Neural crest cell (in vitro differentiated cells): ENCODE results near the gene CCDC137. TPM values are rescaled to one million over a fixed set of nuclear protein-coding genes. Genes with fewer than 3 reads are reported as not detected.

ENCODE experiments used
- DNase-seq: peaks from one replicate; pipeline ENCODE4 v3.0.0; 2021; ENCODE audit warnings: low read depth, mixed read lengths, low spot score
- H3K27ac Mint-ChIP-seq: one replicate; pipeline ENCODE4 v1.8.0; 2021; ENCODE audit warnings: mild to moderate bottlenecking, mixed read lengths; ENCODE audit not compliant: unreplicated experiment
- H3K27me3 Mint-ChIP-seq: 2 replicates; pipeline ENCODE4 v1.8.0; 2021; ENCODE audit warnings: low read depth, mild to moderate bottlenecking, mixed read lengths
- H3K36me3 Mint-ChIP-seq: 2 replicates; pipeline ENCODE4 v1.8.0; 2021; ENCODE audit warnings: low read depth, mild to moderate bottlenecking, mixed read lengths
- H3K4me1 Mint-ChIP-seq: 2 replicates; pipeline ENCODE4 v1.8.0; 2021; ENCODE audit warnings: mixed read lengths
- H3K4me3 Mint-ChIP-seq: one replicate; pipeline ENCODE4 v1.8.0; 2021; ENCODE audit warnings: mild to moderate bottlenecking, mixed read lengths
- H3K9me3 Mint-ChIP-seq: 2 replicates; pipeline ENCODE4 v1.8.0; 2021; ENCODE audit warnings: mixed read lengths
- total RNA-seq: library from RNA; stranded (reverse); gene quantifications from 2 replicates; pipeline ENCODE4 v1.2.1, GENCODE V29; 2021
- TF ChIP-seq, protein P1 (sequence below): fragments of 200-600 bp; sonication (generic); conservative IDR thresholded peaks from 2 replicates; pipeline ENCODE4 v1.5.0; 2021; ENCODE audit warnings: antibody characterized with exemption, mild to moderate bottlenecking

Gene CCDC137
- total RNA-seq, 1 donor from 2014 or later = 38.3 TPM

DNA sequence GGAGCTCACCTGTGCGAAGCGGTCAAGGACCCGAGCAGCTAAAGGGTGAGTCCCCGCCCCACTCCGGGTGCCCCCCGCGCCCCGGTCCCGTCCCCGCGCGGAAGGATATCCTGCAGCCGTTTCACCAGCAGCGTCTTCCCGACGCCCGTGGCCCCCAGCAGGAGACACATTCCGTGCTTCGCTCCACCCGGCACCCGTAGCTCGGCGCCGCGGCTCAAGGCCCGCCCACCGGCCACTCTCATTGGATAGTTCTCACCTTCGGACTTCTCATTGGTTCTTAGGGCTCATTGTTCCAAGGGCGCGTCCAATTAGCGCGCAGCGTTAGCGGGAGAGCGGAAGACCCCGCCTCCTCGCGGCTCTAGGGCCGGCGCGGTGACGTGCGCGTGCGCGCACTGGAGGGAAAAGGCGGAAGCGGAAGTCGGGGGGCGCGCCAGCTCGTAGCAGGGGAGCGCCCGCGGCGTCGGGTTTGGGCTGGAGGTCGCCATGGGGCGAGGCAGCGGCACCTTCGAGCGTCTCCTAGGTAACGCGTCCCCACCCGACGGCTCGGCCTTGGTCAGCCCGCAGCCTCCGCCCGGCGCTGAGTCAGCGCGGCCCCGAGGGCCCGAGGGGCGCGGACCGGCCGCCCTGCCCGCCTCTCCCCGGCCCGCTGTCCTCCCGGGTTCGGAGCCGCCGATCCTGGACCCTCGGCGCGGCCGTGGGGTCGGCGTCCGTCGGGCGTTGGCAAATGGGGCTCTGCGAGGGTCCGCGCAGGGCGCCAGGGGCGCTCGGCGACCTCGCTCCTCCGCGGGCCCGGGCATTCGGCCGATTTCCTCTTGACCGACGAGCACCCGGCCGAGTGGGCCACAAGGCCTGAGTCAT is 17.3 kb downstream of the CCDC137 start, which contains the start of the genes ARL16 and HGS:
Gene ARL16 (minus strand): TSS at position 214 of the 858 bp plus-strand sequence. CDS start 44 bp downstream, at position 170.
Gene HGS (plus strand): TSS at position 428 of the 858 bp plus-strand sequence. CDS start 56 bp downstream, at position 484.
- H3K27me3 Mint-ChIP-seq = no peaks in the 10 kb centered on the region
- peak within 1 kb of the TSS; percentile 86 for H3K27ac Mint-ChIP-seq
- peak within 1 kb of the TSS; percentile 94 for H3K4me3 Mint-ChIP-seq
- TF ChIP-seq, protein P1, sequence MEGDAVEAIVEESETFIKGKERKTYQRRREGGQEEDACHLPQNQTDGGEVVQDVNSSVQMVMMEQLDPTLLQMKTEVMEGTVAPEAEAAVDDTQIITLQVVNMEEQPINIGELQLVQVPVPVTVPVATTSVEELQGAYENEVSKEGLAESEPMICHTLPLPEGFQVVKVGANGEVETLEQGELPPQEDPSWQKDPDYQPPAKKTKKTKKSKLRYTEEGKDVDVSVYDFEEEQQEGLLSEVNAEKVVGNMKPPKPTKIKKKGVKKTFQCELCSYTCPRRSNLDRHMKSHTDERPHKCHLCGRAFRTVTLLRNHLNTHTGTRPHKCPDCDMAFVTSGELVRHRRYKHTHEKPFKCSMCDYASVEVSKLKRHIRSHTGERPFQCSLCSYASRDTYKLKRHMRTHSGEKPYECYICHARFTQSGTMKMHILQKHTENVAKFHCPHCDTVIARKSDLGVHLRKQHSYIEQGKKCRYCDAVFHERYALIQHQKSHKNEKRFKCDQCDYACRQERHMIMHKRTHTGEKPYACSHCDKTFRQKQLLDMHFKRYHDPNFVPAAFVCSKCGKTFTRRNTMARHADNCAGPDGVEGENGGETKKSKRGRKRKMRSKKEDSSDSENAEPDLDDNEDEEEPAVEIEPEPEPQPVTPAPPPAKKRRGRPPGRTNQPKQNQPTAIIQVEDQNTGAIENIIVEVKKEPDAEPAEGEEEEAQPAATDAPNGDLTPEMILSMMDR = no peak
- peaks cover 24% of the 10 kb centered on the region for H3K4me1 Mint-ChIP-seq
- peak; percentile 98 for DNase-seq
- peaks cover 2% of the 10 kb centered on the region for H3K36me3 Mint-ChIP-seq
- H3K9me3 Mint-ChIP-seq = no peaks in the 10 kb centered on the region

DNA sequence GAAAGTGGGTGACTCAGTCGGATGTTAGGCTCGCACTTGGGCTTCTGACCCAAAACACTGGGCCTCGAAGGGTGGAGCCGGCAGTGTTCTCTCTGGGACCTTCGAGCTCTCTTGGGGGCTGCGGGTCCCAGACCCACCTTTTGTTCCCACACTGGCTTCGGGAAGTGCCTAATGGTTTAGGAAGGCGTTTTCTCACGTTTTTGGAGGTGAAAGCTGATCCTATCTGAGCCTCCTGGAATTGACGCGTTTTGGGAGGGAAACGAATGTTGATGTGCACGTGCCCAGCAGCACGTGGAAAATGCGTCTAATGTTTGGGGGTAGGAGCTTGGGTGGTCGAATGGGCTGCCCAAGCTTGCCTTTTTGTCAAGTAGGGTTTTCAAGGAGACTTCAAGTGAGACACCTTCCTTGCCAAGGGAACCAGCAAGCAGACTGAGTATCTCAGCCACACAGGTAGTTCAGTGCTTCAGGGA is 17.9 kb downstream of the CCDC137 start:
- DNase-seq = no peak
- Mint-ChIP-seq H3K9me3 (no peaks in the 10 kb centered on the region), H3K36me3 (peaks cover 2% of the 10 kb centered on the region), H3K4me3 (peak overlapping the region; percentile 84), H3K27me3 (no peaks in the 10 kb centered on the region), H3K27ac (peak overlapping the region; percentile 57), H3K4me1 (peaks cover 24% of the 10 kb centered on the region)
- TF ChIP-seq, protein P1 = no peak

DNA sequence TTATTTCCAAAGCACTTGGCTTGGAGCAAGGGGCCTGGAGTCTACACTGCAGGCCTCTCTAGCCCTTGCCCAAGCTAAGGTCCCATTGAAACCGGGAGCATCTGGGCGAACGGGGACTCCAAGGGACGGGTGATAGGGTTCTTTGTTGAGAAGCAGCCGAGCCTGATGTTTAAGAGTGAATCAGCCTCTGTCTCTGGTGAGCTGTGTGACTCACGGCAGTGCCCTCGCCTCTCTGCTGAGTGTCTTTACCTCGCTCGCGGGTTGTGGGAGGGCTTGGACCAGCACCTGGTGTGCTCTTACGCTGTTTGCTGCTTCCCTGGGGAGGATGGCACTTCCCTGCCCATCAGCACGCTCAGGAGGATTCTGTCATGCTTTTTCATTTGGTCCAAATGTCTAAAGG is 18.6 kb downstream of the CCDC137 start:
- Mint-ChIP-seq H3K9me3 (no peaks in the 10 kb centered on the region), H3K36me3 (peaks cover 2% of the 10 kb centered on the region), H3K27me3 (no peaks in the 10 kb centered on the region), H3K4me1 (peaks cover 24% of the 10 kb centered on the region), H3K4me3 (peak overlapping the region; percentile 84), H3K27ac (no peak overlapping the region)
- TF ChIP-seq, protein P1 = no peak
- no peak for DNase-seq

DNA sequence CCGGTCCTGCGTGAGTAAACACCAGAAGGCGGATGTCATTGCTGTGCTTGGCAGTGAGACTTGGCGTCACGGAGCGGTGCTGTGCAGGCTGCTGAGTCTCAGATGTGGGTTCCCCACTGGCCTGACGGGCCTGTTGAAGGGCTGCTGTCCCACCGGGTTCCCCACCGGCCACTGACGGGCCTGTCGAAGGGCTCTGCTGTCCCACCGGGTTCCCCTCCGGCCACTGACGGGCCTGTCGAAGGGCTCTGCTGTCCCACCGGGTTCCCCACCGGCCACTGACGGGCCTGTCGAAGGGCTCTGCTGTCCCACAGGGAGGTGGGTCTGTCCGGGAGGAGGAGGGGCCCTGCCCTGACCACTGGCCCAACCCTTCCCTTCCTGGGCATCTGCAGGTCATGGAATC is 20.1 kb downstream of the CCDC137 start:
- peaks cover 22% of the 10 kb centered on the region for H3K4me1 Mint-ChIP-seq
- H3K27ac Mint-ChIP-seq = no peak overlapping the region
- H3K36me3 Mint-ChIP-seq = peaks cover 2% of the 10 kb centered on the region
- no peak for DNase-seq
- H3K27me3 Mint-ChIP-seq = no peaks in the 10 kb centered on the region
- no peaks in the 10 kb centered on the region for H3K9me3 Mint-ChIP-seq
- peak overlapping the region; percentile 84 for H3K4me3 Mint-ChIP-seq
- TF ChIP-seq, protein P1 = no peak

DNA sequence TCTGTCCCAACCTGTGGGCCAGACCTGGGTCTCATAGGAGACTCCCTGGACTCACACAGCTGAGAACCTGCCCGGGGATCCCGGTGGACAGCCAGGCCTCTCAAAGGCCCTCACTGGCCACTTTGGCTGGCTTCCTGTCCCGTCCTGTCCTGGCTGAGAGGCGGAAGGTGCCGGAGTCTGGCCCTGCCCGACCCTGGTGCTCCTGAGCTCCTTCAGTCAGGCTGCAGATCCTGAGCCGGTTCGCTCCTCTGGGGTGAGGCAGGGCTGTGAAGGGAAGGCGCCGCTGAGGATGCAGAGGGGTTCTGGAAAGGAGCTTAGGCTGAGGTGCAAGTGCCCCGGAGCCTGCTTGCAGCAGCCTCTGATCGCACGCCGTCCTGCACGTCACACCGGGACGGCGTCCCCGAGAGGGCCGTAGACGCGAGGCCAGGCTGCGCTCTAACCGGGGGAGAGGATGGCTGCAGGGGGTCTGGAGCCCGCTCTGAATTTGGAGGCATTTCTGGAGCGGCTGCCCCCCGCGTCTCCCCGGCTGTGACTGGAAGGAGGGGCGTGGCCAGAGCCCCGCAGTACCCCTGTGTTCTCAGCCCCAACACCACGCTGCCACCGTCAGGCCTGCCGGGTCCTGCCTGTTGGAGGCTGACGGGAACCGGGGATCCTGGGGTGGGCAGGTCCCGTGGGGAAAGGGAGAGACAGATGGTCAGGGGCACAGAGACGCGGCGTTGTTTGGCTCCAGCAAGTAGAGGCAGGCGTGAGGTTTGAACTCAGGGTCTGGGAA is 21.4 kb downstream of the CCDC137 start:
- Mint-ChIP-seq H3K9me3 (no peaks in the 10 kb centered on the region), H3K4me3 (peak overlapping the region; percentile 76), H3K27me3 (no peaks in the 10 kb centered on the region), H3K27ac (no peak overlapping the region), H3K36me3 (peaks cover 2% of the 10 kb centered on the region), H3K4me1 (peaks cover 12% of the 10 kb centered on the region)
- no peak for DNase-seq
- TF ChIP-seq, protein P1 = no peak
